Myocyte (in vitro differentiated cells): ENCODE results near the gene ARHGEF3. TPM values are rescaled to one million over a fixed set of nuclear protein-coding genes. Genes with fewer than 3 reads are reported as not detected.

Experiments
- DNase-seq: peaks from one replicate; pipeline ENCODE4 v3.0.0-alpha.2; 2012; ENCODE audit warnings: low read depth
- polyA plus RNA-seq: library from polyadenylated mRNA; unstranded; fragments of >200 nt; gene quantifications from one replicate; pipeline ENCODE4 v1.2.1, GENCODE V29; 2012; ENCODE audit warnings: missing spikeins
- total RNA-seq: library from RNA; depleted of rRNA; stranded (reverse); fragments of >200 nt; gene quantifications from 2 replicates; pipeline ENCODE4 v1.2.3, GENCODE V29; 2014

Gene ARHGEF3
- 16.8 and 18.7 TPM in 2 replicates for total RNA-seq
- polyA plus RNA-seq, result 3.6 TPM

GRCh38 chr3:56801662-56802377 lies at the start of gene ARHGEF3:
TSS of gene ARHGEF3 (minus strand) at chr3:56801949. CDS start at chr3:56801798, 151 bp downstream.
- DNase-seq, result peak; percentile 83

GRCh38 chr3:56849698-56850097 lies 47.9 kb upstream of the ARHGEF3 start:
- no peak for DNase-seq

- DNase-seq, result no peak
Observed at GRCh38 chr3:56845505-56845904, 43.8 kb upstream of the ARHGEF3 start.

GRCh38 chr3:56844536-56844935 lies 42.8 kb upstream of the ARHGEF3 start:
- DNase-seq, result no peak

- DNase-seq, result peak; percentile 22
Observed at GRCh38 chr3:56839784-56840715, 38.3 kb upstream of the ARHGEF3 start.

- peak; percentile 64 for DNase-seq
Observed at GRCh38 chr3:56838448-56838847, 36.7 kb upstream of the ARHGEF3 start.

- no peak for DNase-seq
Observed at GRCh38 chr3:56837196-56837955, 35.6 kb upstream of the ARHGEF3 start.

- no peak for DNase-seq
Observed at GRCh38 chr3:56836276-56837163, 34.8 kb upstream of the ARHGEF3 start.

- DNase-seq, result no peak
Observed at GRCh38 chr3:56835650-56836227, 34.0 kb upstream of the ARHGEF3 start.

- DNase-seq, result no peak
Observed at GRCh38 chr3:56833536-56833935, 31.8 kb upstream of the ARHGEF3 start.

- DNase-seq, result peak; percentile 31
Observed at GRCh38 chr3:56833022-56833421, 31.3 kb upstream of the ARHGEF3 start.

- DNase-seq, result peak; percentile 30
Observed at GRCh38 chr3:56831572-56831971, 29.8 kb upstream of the ARHGEF3 start.

- no peak for DNase-seq
Observed at GRCh38 chr3:56830884-56831283, 29.1 kb upstream of the ARHGEF3 start.

GRCh38 chr3:56829533-56829932 lies 27.8 kb upstream of the ARHGEF3 start:
- no peak for DNase-seq

GRCh38 chr3:56826831-56827722 lies 25.3 kb upstream of the ARHGEF3 start:
- no peak for DNase-seq

- no peak for DNase-seq
Observed at GRCh38 chr3:56825567-56826438, 24.1 kb upstream of the ARHGEF3 start.

GRCh38 chr3:56823984-56824703 lies 22.4 kb upstream of the ARHGEF3 start:
- DNase-seq, result no peak
